ENCODE results near the gene WAC.
"Not testable (repeated sequence)": the region's sequence is repeated elsewhere in the genome, so short reads cannot be mapped to it uniquely, and the experiment has no call there.

The WAC gene, protein sequence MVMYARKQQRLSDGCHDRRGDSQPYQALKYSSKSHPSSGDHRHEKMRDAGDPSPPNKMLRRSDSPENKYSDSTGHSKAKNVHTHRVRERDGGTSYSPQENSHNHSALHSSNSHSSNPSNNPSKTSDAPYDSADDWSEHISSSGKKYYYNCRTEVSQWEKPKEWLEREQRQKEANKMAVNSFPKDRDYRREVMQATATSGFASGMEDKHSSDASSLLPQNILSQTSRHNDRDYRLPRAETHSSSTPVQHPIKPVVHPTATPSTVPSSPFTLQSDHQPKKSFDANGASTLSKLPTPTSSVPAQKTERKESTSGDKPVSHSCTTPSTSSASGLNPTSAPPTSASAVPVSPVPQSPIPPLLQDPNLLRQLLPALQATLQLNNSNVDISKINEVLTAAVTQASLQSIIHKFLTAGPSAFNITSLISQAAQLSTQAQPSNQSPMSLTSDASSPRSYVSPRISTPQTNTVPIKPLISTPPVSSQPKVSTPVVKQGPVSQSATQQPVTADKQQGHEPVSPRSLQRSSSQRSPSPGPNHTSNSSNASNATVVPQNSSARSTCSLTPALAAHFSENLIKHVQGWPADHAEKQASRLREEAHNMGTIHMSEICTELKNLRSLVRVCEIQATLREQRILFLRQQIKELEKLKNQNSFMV

GRCh38 chr10:28532337-28533185, at the start of gene WAC:
Gene WAC (plus strand): TSS chr10:28533118. CDS start chr10:28533580, 462 bp downstream.
- H3K4me1 ChIP-seq (ENCODE audit: control insufficient read depth in 1 of 2, insufficient read depth in 2 of 2, low read length in 2 of 2): peaks cover 11 to 14% of the 10 kb centered on the region in 2 donors

GRCh38 chr10:28489206-28489605, 43.7 kb upstream of the WAC start:
- peaks cover 0 to 3% of the 10 kb centered on the region in 2 donors for H3K4me1 ChIP-seq (ENCODE audit: control insufficient read depth in 1 of 2, insufficient read depth in 2 of 2, low read length in 2 of 2)
- H3K9me3 ChIP-seq (ENCODE audit: control insufficient read depth in 1 of 2, low read length in 2 of 2): no peaks in the 10 kb centered on the region
- H3K27me3 ChIP-seq (ENCODE audit: control insufficient read depth in 1 of 2, insufficient read depth in 2 of 2, low read length in 2 of 2): no peaks in the 10 kb centered on the region
- no peak overlapping the region for H3K4me3 ChIP-seq (ENCODE audit: low read depth in 1 of 2, low read length in 2 of 2)
- no peak overlapping the region for H3K9ac ChIP-seq (ENCODE audit: low read depth in 1 of 2, low read length in 2 of 2)
- no peak overlapping the region for H3K27ac ChIP-seq (ENCODE audit: low read depth, low read length)
- H3K36me3 ChIP-seq (ENCODE audit: control insufficient read depth in 1 of 2, insufficient read depth in 2 of 2, low read length in 2 of 2): no peaks in the 10 kb centered on the region

More at GRCh38 chr10:28532337-28533185, at the start of gene WAC:
- Histone ChIP-seq H3K36me3 (ENCODE audit: control insufficient read depth in 1 of 2, insufficient read depth in 2 of 2, low read length in 2 of 2) (peaks cover 9 to 19% of the 10 kb centered on the region in 2 donors), H3K9ac (ENCODE audit: low read depth in 1 of 2, low read length in 2 of 2) (peak within 1 kb of the TSS; percentile 83 to 98), H3K9me3 (ENCODE audit: control insufficient read depth in 1 of 2, low read length in 2 of 2) (no peaks in the 10 kb centered on the region), H3K4me3 (ENCODE audit: low read depth in 1 of 2, low read length in 2 of 2) (peak within 1 kb of the TSS; percentile 85 to 99), H3K27ac (ENCODE audit: low read depth, low read length) (peak within 1 kb of the TSS; percentile 96), H3K27me3 (ENCODE audit: control insufficient read depth in 1 of 2, insufficient read depth in 2 of 2, low read length in 2 of 2) (no peaks in the 10 kb centered on the region)

DNA sequence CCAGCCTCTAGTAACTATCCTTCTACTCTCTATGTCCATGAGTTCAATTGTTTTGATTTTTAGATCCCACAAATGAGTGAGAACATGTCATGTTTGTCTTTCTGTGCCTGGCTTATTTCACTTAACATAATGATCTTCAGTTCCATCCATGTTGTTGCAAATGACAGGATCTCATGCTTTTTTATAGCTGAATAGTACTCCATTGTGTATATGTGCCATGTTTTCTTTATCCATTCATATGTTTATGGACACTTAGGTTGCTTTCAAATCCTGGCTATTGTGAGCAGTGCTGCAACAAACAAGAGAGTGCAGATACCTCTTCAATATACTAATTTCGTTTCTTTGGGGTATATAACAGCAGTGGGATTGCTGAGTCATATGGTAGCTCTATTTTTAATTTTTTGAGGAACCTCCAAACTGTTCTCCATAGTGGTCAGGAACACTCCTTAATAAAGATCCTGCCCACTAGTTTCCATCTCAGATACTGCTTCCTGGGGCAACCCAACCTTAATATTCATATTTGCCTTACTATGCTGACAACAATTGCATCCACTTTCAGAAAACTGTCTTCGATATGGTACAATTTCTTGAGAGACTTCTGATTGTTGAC, 42.6 kb upstream of the WAC start:
- not testable (repeated sequence) for H3K27ac ChIP-seq (ENCODE audit: low read depth, low read length); H3K27me3 ChIP-seq (ENCODE audit: control insufficient read depth in 1 of 2, insufficient read depth in 2 of 2, low read length in 2 of 2); H3K9me3 ChIP-seq (ENCODE audit: control insufficient read depth in 1 of 2, low read length in 2 of 2); H3K4me3 ChIP-seq (ENCODE audit: low read depth in 1 of 2, low read length in 2 of 2); H3K9ac ChIP-seq (ENCODE audit: low read depth in 1 of 2, low read length in 2 of 2); H3K4me1 ChIP-seq (ENCODE audit: control insufficient read depth in 1 of 2, insufficient read depth in 2 of 2, low read length in 2 of 2); H3K36me3 ChIP-seq (ENCODE audit: control insufficient read depth in 1 of 2, insufficient read depth in 2 of 2, low read length in 2 of 2)

- Histone ChIP-seq H3K27ac (ENCODE audit: low read depth, low read length) (no peak overlapping the region), H3K9ac (ENCODE audit: low read depth in 1 of 2, low read length in 2 of 2) (no peak overlapping the region), H3K4me3 (ENCODE audit: low read depth in 1 of 2, low read length in 2 of 2) (no peak overlapping the region), H3K4me1 (ENCODE audit: control insufficient read depth in 1 of 2, insufficient read depth in 2 of 2, low read length in 2 of 2) (peaks cover 0 to 7% of the 10 kb centered on the region in 2 donors), H3K9me3 (ENCODE audit: control insufficient read depth in 1 of 2, low read length in 2 of 2) (no peaks in the 10 kb centered on the region), H3K27me3 (ENCODE audit: control insufficient read depth in 1 of 2, insufficient read depth in 2 of 2, low read length in 2 of 2) (no peaks in the 10 kb centered on the region), H3K36me3 (ENCODE audit: control insufficient read depth in 1 of 2, insufficient read depth in 2 of 2, low read length in 2 of 2) (no peaks in the 10 kb centered on the region)
These were observed 40.6 kb upstream of the WAC start for GRCh38 chr10:28492116-28492920.

GRCh38 chr10:28494420-28494819, 38.5 kb upstream of the WAC start:
- Histone ChIP-seq H3K4me3 (ENCODE audit: low read depth in 1 of 2, low read length in 2 of 2) (no peak overlapping the region), H3K4me1 (ENCODE audit: control insufficient read depth in 1 of 2, insufficient read depth in 2 of 2, low read length in 2 of 2) (peaks cover 0 to 7% of the 10 kb centered on the region in 2 donors), H3K9ac (ENCODE audit: low read depth in 1 of 2, low read length in 2 of 2) (no peak overlapping the region), H3K36me3 (ENCODE audit: control insufficient read depth in 1 of 2, insufficient read depth in 2 of 2, low read length in 2 of 2) (no peaks in the 10 kb centered on the region), H3K9me3 (ENCODE audit: control insufficient read depth in 1 of 2, low read length in 2 of 2) (no peaks in the 10 kb centered on the region), H3K27ac (ENCODE audit: low read depth, low read length) (no peak overlapping the region), H3K27me3 (ENCODE audit: control insufficient read depth in 1 of 2, insufficient read depth in 2 of 2, low read length in 2 of 2) (no peaks in the 10 kb centered on the region)

- H3K27ac ChIP-seq (ENCODE audit: low read depth, low read length): no peak overlapping the region
These were observed 37.8 kb upstream of the WAC start for GRCh38 chr10:28495084-28495483.

GRCh38 chr10:28496017-28496416, 36.9 kb upstream of the WAC start:
- Histone ChIP-seq H3K9ac (ENCODE audit: low read depth in 1 of 2, low read length in 2 of 2) (no peak overlapping the region), H3K27me3 (ENCODE audit: control insufficient read depth in 1 of 2, insufficient read depth in 2 of 2, low read length in 2 of 2) (no peaks in the 10 kb centered on the region), H3K27ac (ENCODE audit: low read depth, low read length) (no peak overlapping the region), H3K36me3 (ENCODE audit: control insufficient read depth in 1 of 2, insufficient read depth in 2 of 2, low read length in 2 of 2) (no peaks in the 10 kb centered on the region), H3K4me3 (ENCODE audit: low read depth in 1 of 2, low read length in 2 of 2) (no peak overlapping the region), H3K4me1 (ENCODE audit: control insufficient read depth in 1 of 2, insufficient read depth in 2 of 2, low read length in 2 of 2) (peaks cover 0 to 7% of the 10 kb centered on the region in 2 donors), H3K9me3 (ENCODE audit: control insufficient read depth in 1 of 2, low read length in 2 of 2) (no peaks in the 10 kb centered on the region)

More at GRCh38 chr10:28495084-28495483, 37.8 kb upstream of the WAC start:
- Histone ChIP-seq H3K9ac (ENCODE audit: low read depth in 1 of 2, low read length in 2 of 2) (no peak overlapping the region), H3K9me3 (ENCODE audit: control insufficient read depth in 1 of 2, low read length in 2 of 2) (no peaks in the 10 kb centered on the region), H3K4me1 (ENCODE audit: control insufficient read depth in 1 of 2, insufficient read depth in 2 of 2, low read length in 2 of 2) (peaks cover 0 to 7% of the 10 kb centered on the region in 2 donors), H3K36me3 (ENCODE audit: control insufficient read depth in 1 of 2, insufficient read depth in 2 of 2, low read length in 2 of 2) (no peaks in the 10 kb centered on the region), H3K27me3 (ENCODE audit: control insufficient read depth in 1 of 2, insufficient read depth in 2 of 2, low read length in 2 of 2) (no peaks in the 10 kb centered on the region), H3K4me3 (ENCODE audit: low read depth in 1 of 2, low read length in 2 of 2) (no peak overlapping the region)

DNA sequence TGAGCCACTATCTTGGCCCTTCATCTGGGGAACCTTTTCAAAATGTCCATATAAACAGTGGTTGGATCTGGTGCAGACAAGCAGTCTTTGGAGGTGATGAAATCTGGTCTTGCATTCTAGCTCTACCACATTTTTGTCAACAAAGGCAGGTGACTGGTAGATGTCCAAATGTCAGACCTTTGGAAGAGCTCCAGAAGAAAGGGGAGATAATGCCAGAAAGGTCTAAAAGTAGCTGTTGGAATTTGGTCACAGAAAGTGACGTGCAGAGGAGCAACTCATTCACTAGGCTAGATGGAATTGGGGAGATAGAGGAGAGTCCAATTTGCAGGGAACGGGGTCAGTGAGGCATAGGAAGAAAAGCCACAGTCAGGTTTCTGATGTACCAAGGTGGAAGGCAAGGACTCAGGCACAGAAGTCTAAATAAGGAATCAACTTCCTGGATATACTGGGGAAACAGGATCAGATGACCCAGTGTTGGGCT, 36.4 kb upstream of the WAC start:
- Histone ChIP-seq H3K9ac (ENCODE audit: low read depth in 1 of 2, low read length in 2 of 2) (no peak overlapping the region), H3K27me3 (ENCODE audit: control insufficient read depth in 1 of 2, insufficient read depth in 2 of 2, low read length in 2 of 2) (no peaks in the 10 kb centered on the region), H3K36me3 (ENCODE audit: control insufficient read depth in 1 of 2, insufficient read depth in 2 of 2, low read length in 2 of 2) (no peaks in the 10 kb centered on the region), H3K4me1 (ENCODE audit: control insufficient read depth in 1 of 2, insufficient read depth in 2 of 2, low read length in 2 of 2) (peaks cover 0 to 7% of the 10 kb centered on the region in 2 donors), H3K9me3 (ENCODE audit: control insufficient read depth in 1 of 2, low read length in 2 of 2) (no peaks in the 10 kb centered on the region), H3K27ac (ENCODE audit: low read depth, low read length) (no peak overlapping the region), H3K4me3 (ENCODE audit: low read depth in 1 of 2, low read length in 2 of 2) (no peak overlapping the region)
